ENCODE data around the gene NSD2. TPM values are rescaled to one million over a fixed set of nuclear protein-coding genes. Genes with fewer than 3 reads are reported as not detected.

NSD2 gene
- total RNA-seq, 1 experiment from 2014 or later = 50.6 TPM

DNA sequence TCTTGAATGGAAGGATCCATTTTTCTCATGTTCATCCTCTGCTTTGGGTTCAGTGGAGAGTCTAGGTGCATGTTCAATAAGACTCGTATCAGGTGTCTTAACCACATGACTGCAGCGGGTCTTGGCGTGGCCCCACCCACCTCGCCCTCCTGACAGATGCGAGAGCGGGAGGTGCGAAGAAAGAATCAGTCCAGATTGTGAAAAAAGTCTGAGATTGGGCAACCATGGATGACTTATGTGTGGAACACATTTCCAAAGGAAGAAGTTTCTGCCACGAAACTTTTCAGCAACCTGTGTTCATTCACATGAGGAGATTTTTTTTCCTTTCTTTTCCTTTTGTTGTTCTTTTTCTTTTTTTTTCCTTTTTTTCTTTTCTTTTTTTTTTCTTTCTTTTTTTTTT lies 66.8 kb downstream of the NSD2 start:
- DNase-seq (ENCODE audit: extremely low read depth, low read depth) = no peak

GRCh38 chr4:1939664-1940509 lies 68.7 kb downstream of the NSD2 start:
- no peak for DNase-seq (ENCODE audit: extremely low read depth, low read depth)

DNA sequence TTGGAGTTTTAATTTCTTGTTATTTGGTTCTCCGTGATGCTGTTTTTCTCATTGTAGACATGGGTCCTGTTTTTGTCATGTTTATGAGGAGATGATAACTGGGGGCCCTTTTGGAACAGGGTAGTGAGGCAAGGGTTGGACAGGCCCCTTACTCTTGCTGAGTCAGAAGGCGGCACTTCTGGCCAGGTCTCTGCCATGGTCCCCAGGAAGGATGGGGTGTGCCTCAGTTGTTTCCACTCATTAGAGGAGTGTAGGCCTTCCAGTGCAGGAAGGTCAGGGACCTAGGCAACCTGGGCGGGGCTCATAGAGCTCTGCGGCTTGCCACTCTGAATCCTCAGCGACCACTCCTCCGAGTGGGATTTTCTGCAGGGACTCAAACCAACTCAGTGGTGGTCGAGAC lies 69.4 kb downstream of the NSD2 start:
- no peak for DNase-seq (ENCODE audit: extremely low read depth, low read depth)

DNA sequence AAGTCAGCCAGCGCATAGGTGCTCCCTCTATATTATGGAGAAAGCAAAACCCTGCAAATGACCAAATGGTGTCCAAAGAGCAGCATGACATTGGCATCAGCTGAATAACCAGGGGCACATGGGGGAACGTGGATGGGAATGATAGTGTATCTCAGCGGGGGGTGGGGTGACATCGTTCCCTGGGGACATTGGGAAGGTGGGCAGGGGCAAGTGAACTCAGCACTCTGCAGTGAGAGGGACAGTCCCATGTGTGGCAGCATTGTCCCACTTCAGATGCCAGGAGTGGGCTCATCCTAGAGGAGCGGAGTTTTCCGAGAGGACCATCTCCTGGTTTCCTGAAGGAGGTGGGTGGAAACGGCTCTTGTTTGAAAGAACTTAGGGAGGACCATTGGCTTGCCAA lies 72.7 kb downstream of the NSD2 start:
- DNase-seq (ENCODE audit: extremely low read depth, low read depth) = no peak

DNA sequence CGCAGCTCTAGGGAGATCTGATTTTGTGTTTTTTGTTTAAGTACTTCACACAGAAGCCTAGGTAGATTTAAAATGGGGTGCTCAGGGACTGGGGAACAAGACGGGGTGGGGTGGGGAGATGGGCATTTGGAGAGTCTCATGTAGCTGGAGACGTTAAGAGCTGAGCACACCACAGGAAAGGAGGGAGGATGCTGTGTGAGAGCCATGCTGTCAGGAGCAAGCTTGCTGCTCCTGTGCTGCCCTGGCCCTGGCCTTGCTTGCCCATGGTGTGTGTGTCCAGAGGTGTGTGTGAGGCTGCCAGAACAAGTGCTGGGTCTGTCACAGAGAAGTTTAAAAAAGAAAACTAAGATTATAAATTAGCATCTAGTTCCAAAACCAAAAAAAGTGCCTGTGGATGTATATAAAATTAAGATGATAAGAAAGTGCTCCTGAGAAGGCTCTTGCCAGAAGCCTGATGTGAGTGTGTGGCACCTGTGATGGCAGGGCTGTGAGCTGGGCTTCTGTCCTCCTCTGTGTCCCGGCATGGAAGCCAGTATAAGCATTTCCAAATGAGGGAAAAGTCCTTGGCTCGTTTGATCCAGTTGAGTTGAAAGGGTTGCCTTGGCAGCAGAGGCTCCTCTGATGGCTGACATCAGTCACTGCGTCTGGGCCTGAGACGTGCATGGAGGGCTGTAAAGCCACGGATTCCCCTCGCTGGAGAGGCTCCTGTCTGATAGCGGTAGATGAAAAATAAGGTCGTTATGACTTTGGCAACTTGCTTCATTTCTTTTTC lies 74.1 kb downstream of the NSD2 start:
- DNase-seq (ENCODE audit: extremely low read depth, low read depth) = no peak

DNA sequence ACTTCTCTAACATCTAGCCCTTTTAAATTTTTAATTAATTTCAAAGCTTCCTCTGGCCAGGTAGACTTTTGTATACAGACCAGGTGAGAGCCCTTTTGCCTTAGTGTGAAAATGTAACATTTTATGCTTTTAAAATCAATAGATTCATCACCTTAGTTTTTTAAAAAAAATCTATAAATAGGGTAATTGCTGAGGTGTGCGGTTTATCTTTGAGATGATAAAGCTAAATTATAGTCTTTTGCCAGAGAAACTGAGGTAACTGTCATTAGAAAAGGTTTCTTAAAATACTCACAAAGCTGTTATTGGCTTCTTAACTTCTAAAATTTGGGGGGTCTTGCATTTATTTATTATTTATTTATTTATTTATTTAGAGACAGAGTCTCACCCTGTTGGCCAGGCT lies 74.7 kb downstream of the NSD2 start:
- DNase-seq (ENCODE audit: extremely low read depth, low read depth) = no peak

DNA sequence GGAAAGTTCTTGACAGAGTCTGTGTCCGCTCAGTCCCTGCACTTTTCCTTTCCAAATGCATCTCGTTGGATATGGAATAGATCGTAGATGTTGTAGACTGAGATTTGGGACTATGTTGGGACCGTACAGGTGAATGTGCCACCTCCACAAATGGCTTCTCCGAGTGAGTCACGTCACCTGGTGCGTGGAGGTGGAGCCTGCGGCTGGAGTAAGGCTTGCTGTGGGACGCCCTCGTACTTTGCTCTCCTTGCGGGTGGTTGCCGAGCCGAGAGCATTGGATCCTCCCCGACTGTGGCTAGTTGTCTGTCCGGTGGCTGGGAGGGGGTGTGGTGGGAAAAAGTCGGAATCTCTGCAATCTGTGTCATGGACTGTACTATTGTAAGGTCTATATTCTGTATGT lies 77.0 kb downstream of the NSD2 start:
- no peak for DNase-seq (ENCODE audit: extremely low read depth, low read depth)

- DNase-seq (ENCODE audit: extremely low read depth, low read depth) = no peak
Observed at GRCh38 chr4:1948892-1949436, 77.8 kb downstream of the NSD2 start.

DNA sequence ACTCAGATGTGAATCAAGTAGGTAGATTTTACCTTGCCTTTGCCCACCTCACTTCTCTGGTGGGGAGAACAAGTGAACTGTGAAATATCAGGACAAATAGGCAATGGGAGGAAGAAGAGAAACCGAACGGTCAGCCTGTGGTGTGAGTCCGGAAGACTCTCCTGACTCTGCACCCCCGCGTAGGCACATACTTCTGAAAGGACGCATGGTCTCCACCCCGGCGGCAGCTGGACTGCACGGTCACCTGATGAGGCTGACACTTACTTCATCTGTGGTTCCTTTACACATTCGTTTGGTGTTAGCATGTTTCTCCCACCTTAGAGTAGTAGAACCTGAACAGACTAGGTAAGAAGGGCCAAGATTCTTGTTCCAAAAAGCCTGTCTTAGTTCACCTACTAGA lies 79.2 kb downstream of the NSD2 start:
- no peak for DNase-seq (ENCODE audit: extremely low read depth, low read depth)

GRCh38 chr4:1952058-1952700 lies 81.0 kb downstream of the NSD2 start:
- no peak for DNase-seq (ENCODE audit: extremely low read depth, low read depth)

GRCh38 chr4:1952719-1953118 lies 81.5 kb downstream of the NSD2 start:
- no peak for DNase-seq (ENCODE audit: extremely low read depth, low read depth)

DNA sequence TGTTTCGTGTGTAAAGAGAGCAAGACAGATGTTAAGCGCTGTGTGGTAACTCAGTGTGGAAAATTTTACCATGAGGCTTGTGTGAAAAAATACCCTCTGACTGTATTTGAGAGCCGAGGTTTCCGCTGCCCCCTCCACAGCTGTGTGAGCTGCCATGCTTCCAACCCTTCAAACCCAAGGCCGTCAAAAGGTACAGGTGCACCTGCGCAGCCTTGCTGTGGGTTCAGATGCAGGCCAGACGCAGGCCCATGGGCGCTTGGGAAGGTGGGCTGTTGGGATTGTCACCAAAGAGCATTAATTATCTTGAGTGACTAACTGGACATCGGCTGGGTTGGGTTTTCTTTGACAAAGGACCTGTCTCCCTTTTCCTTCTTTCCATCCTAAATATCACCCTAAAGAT lies 82.1 kb downstream of the NSD2 start:
- no peak for DNase-seq (ENCODE audit: extremely low read depth, low read depth)

GRCh38 chr4:1956631-1957030 lies 85.4 kb downstream of the NSD2 start:
- DNase-seq (ENCODE audit: extremely low read depth, low read depth) = no peak

DNA sequence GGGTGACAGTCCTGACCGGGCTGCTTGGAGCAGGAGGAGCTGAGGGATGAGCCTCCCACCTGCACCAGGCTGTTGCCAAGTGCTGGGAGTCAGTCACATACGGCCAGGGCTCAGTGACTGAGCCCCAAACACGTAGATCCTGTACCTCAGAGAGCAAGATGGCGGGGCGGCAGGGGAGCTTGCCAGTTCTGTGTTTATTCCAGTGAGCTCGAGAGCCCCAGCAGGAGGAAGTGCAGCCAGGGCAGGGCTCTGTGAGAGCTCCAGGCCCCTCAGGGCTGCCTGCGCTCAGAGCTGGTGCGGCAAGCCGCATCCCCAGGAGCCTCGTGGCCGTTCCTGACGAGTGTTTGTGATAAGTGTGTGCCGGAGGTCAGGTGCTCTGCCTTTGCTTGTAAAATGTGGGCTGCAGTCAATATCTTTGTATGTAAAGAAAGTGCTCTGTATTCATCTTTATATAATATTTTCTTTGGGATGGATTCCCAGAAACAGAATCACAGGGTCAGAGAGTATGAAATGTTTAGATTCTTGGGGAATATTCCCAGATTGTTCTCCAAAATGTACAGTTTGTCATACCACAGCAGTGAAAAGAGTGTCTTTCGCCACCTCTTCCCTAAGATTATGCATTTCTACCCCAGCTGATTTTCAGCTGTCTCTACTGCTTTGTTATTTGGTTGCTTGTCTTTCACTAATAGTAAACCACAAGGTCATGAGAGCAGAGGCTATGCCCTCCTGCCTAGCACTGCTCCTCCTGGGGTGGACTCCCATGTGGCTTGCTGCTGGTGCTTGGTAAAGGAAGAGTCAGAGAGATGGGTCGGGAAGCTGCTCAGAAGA lies 87.3 kb downstream of the NSD2 start:
- no peak for DNase-seq (ENCODE audit: extremely low read depth, low read depth)

DNA sequence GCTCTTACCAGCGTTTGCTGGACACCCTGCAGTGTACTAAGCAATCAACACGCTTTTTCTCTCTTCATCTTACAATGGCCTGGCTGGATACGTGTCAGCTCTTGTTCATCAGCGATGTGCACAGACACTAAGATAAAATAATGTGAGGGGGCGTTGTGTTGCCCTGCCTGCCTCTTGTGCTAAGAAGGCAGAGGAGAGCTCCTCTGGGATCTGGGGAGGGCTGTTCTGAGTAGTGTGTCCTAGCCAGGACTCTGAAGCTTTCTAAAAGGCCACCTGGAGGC lies 87.9 kb downstream of the NSD2 start:
- DNase-seq (ENCODE audit: extremely low read depth, low read depth) = no peak

- no peak for DNase-seq (ENCODE audit: extremely low read depth, low read depth)
Observed at GRCh38 chr4:1960170-1960825, 89.1 kb downstream of the NSD2 start.

DNA sequence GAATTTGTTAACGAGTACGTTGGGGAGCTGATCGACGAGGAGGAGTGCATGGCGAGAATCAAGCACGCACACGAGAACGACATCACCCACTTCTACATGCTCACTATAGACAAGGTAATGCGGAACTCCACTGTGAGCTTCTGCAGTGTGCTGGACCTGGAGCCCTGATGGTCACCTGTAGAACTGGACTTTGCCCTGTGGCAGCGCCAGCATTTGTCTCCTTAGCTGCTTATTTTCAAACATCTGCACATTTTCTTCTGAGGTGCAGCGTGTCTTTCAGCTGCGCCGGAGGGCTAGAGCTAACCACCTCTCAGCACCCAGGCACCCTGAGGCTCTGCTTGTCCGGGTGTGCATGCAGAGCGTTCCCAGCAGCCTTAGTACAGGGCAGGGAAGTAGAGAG lies 89.8 kb downstream of the NSD2 start:
- DNase-seq (ENCODE audit: extremely low read depth, low read depth) = no peak

DNA sequence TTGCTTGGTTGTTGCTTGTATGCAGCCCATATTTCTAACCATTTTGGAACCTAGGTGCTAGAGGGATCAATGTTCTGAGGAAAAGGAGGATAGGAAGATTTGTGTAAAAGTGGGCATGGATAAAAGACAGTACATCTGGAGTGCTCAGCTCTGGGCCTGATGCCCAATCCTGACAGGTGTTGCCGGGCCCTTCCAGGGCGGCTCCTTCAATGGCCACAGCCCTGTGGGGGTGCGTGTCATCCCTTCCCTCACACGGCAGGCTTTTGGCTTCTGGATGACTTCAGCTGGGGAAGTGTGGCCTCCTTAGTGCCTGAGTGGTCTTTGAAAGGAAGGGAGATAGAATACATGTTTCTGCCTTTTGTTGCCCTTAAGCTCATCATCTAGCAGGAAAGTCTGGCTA lies 90.4 kb downstream of the NSD2 start:
- no peak for DNase-seq (ENCODE audit: extremely low read depth, low read depth)

DNA sequence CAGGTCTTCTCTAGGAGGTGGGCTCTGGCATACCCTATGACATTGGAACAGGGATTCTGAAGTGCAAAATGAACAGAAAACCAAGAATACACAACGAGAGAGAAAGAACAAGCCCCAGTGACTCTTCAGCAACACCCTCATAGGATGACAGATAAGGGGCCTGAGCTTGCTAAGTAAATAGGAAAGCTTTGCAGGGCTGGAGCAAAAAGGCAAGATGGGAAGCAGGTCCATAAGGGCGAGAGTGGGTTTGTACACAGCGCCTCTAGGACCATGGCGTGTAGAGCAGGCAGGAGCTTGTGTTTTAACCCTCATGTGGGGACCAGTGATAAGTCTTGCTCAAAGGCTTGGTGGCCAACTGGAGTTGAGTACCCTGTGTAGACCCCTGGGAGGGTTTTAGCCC lies 91.8 kb downstream of the NSD2 start:
- no peak for DNase-seq (ENCODE audit: extremely low read depth, low read depth)

- DNase-seq (ENCODE audit: extremely low read depth, low read depth) = no peak
Observed at GRCh38 chr4:1964443-1964842, 93.2 kb downstream of the NSD2 start.

All from NCI-H460 (cell line).